SH-SY5Y (cell line): ENCODE results near the gene TYW3.

Experiments
- GATA2 ChIP-seq: IDR thresholded peaks from 2 replicates; pipeline ENCODE4 v1.6.1; 2011; ENCODE audit warnings: mild to moderate bottlenecking, low read depth, low read length
- GATA3 ChIP-seq: IDR thresholded peaks from 2 replicates; pipeline ENCODE4 v1.6.1; 2011; ENCODE audit warnings: low read depth, mild to moderate bottlenecking, low read length, moderate library complexity

DNA sequence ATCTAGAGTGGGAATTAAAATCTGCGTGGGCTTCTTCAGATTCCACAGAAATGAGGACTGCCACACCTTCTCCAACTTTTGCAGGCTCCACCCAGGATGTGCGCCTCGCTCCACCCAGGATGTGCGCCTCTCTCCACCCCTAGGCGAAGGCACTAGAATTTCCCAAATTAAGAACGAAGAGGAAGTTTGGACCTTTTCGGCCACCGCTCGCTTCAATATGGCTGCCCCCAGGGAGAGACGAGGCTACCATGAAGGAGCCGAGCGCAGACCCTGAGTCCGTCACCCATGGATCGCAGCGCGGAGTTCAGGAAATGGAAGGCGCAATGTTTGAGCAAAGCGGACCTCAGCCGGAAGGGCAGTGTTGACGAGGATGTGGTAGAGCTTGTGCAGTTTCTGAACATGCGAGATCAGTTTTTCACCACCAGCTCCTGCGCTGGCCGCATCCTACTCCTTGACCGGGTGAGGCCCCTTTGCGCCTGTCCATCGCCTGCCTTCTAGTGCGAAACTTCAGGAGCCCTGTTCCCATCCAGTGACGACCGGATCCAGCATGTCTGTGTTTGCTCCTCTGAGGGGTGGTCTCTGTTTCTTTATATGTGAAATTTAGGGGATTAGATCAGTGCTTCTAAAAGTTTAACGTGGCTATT is at the start of gene TYW3, which contains the start of gene CRYZ:
- TF ChIP-seq GATA2 = no peak
- TF ChIP-seq GATA3 = no peak
